Measurements from ENCODE around the gene CCDC183. TPM values are rescaled to one million over a fixed set of nuclear protein-coding genes. Genes with fewer than 3 reads are reported as not detected.
"Not testable (repeated sequence)": the region's sequence is repeated elsewhere in the genome, so short reads cannot be mapped to it uniquely, and the experiment has no call there.

Gene CCDC183
- total RNA-seq, 1 donor from 2014 or later, result 0.84 TPM

DNA sequence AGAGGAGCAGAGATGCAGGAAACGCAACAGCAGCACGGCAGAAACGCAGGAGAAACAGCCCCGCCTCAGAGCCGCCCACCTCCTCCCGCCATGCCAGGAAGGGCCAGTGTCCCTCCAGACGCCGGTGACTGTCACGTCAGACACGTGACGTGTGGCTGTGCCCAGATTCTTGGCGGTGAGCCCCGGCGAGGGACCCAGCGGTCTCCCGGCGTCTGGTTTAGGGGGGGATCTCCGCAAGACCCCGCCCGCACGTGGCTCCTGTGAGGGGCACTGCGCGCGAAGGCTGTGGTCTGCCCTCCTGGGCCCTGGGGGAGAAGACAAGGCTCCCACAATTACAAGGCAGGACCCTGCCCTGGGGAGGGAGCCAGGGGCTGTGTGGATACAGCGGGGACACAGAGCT, 35.7 kb upstream of the CCDC183 start:
- Histone ChIP-seq H3K4me1 (ENCODE audit: insufficient read depth, low read length) (no peaks in the 10 kb centered on the region), H4K20me1 (ENCODE audit: insufficient read depth, low read length) (no peaks in the 10 kb centered on the region), H3K4me2 (ENCODE audit: low read length) (no peak overlapping the region), H3K9ac (ENCODE audit: low read length) (no peak overlapping the region), H3K4me3 (ENCODE audit: insufficient read depth, low read depth, low read length) (no peak overlapping the region), H3K27ac (ENCODE audit: low read depth, low read length) (no peak overlapping the region), H3K79me2 (ENCODE audit: insufficient read depth, low read length) (no peaks in the 10 kb centered on the region), H3K36me3 (ENCODE audit: insufficient read depth, low read length) (no peaks in the 10 kb centered on the region), H3K9me3 (ENCODE audit: insufficient read depth, low read depth, low read length) (peaks cover 8% of the 10 kb centered on the region), H3K27me3 (ENCODE audit: insufficient read depth, low read length) (peaks cover 3% of the 10 kb centered on the region), H2AFZ (ENCODE audit: low read depth, low read length) (no peak overlapping the region)
- no peak for TF ChIP-seq EZH2 (IDR thresholded peaks at IDR 0.05; ENCODE audit: insufficient read depth, low read length)
- TF ChIP-seq CTCF (IDR thresholded peaks at IDR 0.05; ENCODE audit: insufficient read depth, low read depth, low read length), result no peak
- peaks cover 2% of the 10 kb centered on the region for H3K27me3 Mint-ChIP-seq (ENCODE audit: low read depth, unreplicated experiment)
- H3K27ac Mint-ChIP-seq (ENCODE audit: unreplicated experiment), result no peak overlapping the region
- H3K36me3 Mint-ChIP-seq (ENCODE audit: low read depth, unreplicated experiment), result peaks cover 2% of the 10 kb centered on the region
- no peak for DNase-seq (ENCODE audit: low read depth)
- no peak overlapping the region for H3K4me3 Mint-ChIP-seq (ENCODE audit: unreplicated experiment)
- H3K4me1 Mint-ChIP-seq (ENCODE audit: low read depth, unreplicated experiment), result no peaks in the 10 kb centered on the region
- FAIRE-seq, result no peak
- H3K9me3 Mint-ChIP-seq (ENCODE audit: unreplicated experiment), result peaks cover 6% of the 10 kb centered on the region

- DNase-seq (ENCODE audit: low read depth), result peak; percentile 39
- peak overlapping the region; percentile 33 for H3K4me2 ChIP-seq (ENCODE audit: low read length)
- H3K4me3 Mint-ChIP-seq (ENCODE audit: unreplicated experiment), result not testable (repeated sequence)
These were observed 35.1 kb upstream of the CCDC183 start for GRCh38 chr9:136760834-136761544.

More at GRCh38 chr9:136760834-136761544, 35.1 kb upstream of the CCDC183 start:
- not testable (repeated sequence) for H3K27ac ChIP-seq (ENCODE audit: low read depth, low read length); H3K36me3 ChIP-seq (ENCODE audit: insufficient read depth, low read length); H3K27me3 ChIP-seq (ENCODE audit: insufficient read depth, low read length); H3K9me3 ChIP-seq (ENCODE audit: insufficient read depth, low read depth, low read length); H3K4me1 ChIP-seq (ENCODE audit: insufficient read depth, low read length); H2AFZ ChIP-seq (ENCODE audit: low read depth, low read length); H3K79me2 ChIP-seq (ENCODE audit: insufficient read depth, low read length); H3K9ac ChIP-seq (ENCODE audit: low read length); H3K36me3 Mint-ChIP-seq (ENCODE audit: low read depth, unreplicated experiment); H3K27me3 Mint-ChIP-seq (ENCODE audit: low read depth, unreplicated experiment); H3K27ac Mint-ChIP-seq (ENCODE audit: unreplicated experiment); H3K4me3 ChIP-seq (ENCODE audit: insufficient read depth, low read depth, low read length); H3K4me1 Mint-ChIP-seq (ENCODE audit: low read depth, unreplicated experiment); H3K9me3 Mint-ChIP-seq (ENCODE audit: unreplicated experiment); FAIRE-seq; H4K20me1 ChIP-seq (ENCODE audit: insufficient read depth, low read length)
- peak; percentile 47 for TF ChIP-seq CTCF (IDR thresholded peaks at IDR 0.05; ENCODE audit: insufficient read depth, low read depth, low read length)

Data from astrocyte (in vitro differentiated cells and primary cell).